ACC112 (cell line): ENCODE results near the gene RFX1.

Experiments used
- H2AFZ ChIP-seq: fragments of 200-600 bp; sonication (generic); one replicate; pipeline ENCODE4 v1.6.0; 2017; ENCODE audit warnings: antibody characterized with exemption, low read length; ENCODE audit not compliant: unreplicated experiment
- H3K27ac ChIP-seq: fragments of 200-600 bp; sonication (generic); 2 replicates; pipeline ENCODE4 v1.5.1; 2014; ENCODE audit warnings: low read depth, mild to moderate bottlenecking, antibody characterized with exemption, low read length, moderate library complexity
- H3K27me3 ChIP-seq: fragments of 200-600 bp; sonication (generic); 2 replicates; pipeline ENCODE4 v1.6.1; 2014; ENCODE audit warnings: mild to moderate bottlenecking, antibody characterized with exemption, low read length, moderate library complexity, mixed read lengths; ENCODE audit not compliant: insufficient read depth
- H3K36me3 ChIP-seq: fragments of 200-600 bp; sonication (generic); 2 replicates; pipeline ENCODE4 v1.6.1; 2016; ENCODE audit warnings: mild to moderate bottlenecking, antibody characterized with exemption, low read length, moderate library complexity, mixed read lengths; ENCODE audit not compliant: insufficient read depth
- H3K4me1 ChIP-seq: fragments of 200-600 bp; sonication (generic); one replicate; pipeline ENCODE4 v1.6.1; 2016; ENCODE audit warnings: low read length, mixed read lengths; ENCODE audit not compliant: insufficient read depth, unreplicated experiment, control insufficient read depth
- H3K4me3 ChIP-seq: fragments of 200-600 bp; sonication (generic); 2 replicates; pipeline ENCODE4 v1.5.1; 2014; ENCODE audit warnings: mild to moderate bottlenecking, low read depth, low read length
- H3K79me2 ChIP-seq: fragments of 200-600 bp; sonication (generic); one replicate; pipeline ENCODE4 v1.6.0; 2016; ENCODE audit warnings: low read length; ENCODE audit not compliant: control insufficient read depth, unreplicated experiment, insufficient read depth

Gene RFX1

GRCh38 chr19:13995017-13995728 lies 10.9 kb downstream of the RFX1 start:
- H3K4me3 ChIP-seq, result no peak overlapping the region
- H3K27ac ChIP-seq, result no peak overlapping the region
- H3K36me3 ChIP-seq, result peaks cover 11% of the 10 kb centered on the region

GRCh38 chr19:13993590-13994300 lies 12.4 kb downstream of the RFX1 start:
- no peak overlapping the region for H2AFZ ChIP-seq
- H3K36me3 ChIP-seq, result peaks cover 5% of the 10 kb centered on the region
- H3K4me1 ChIP-seq, result no peaks in the 10 kb centered on the region
- H3K27ac ChIP-seq, result no peak overlapping the region
- no peak overlapping the region for H3K4me3 ChIP-seq
- H3K79me2 ChIP-seq, result no peaks in the 10 kb centered on the region
- H3K27me3 ChIP-seq, result no peaks in the 10 kb centered on the region

More at GRCh38 chr19:13995017-13995728, 10.9 kb downstream of the RFX1 start:
- Histone ChIP-seq H2AFZ (no peak overlapping the region), H3K4me1 (no peaks in the 10 kb centered on the region), H3K27me3 (no peaks in the 10 kb centered on the region), H3K79me2 (no peaks in the 10 kb centered on the region)

GRCh38 chr19:13992025-13992424 lies 14.1 kb downstream of the RFX1 start:
- Histone ChIP-seq H2AFZ (no peak overlapping the region), H3K4me3 (no peak overlapping the region), H3K4me1 (no peaks in the 10 kb centered on the region), H3K36me3 (no peaks in the 10 kb centered on the region), H3K27me3 (no peaks in the 10 kb centered on the region), H3K79me2 (no peaks in the 10 kb centered on the region), H3K27ac (no peak overlapping the region)

- Histone ChIP-seq H3K4me3 (no peak overlapping the region), H3K4me1 (no peaks in the 10 kb centered on the region)
These were observed 16.0 kb downstream of the RFX1 start for GRCh38 chr19:13990085-13990484.

GRCh38 chr19:13989487-13989886 lies 16.6 kb downstream of the RFX1 start:
- Histone ChIP-seq H3K4me1 (no peaks in the 10 kb centered on the region), H3K36me3 (no peaks in the 10 kb centered on the region), H2AFZ (no peak overlapping the region), H3K4me3 (no peak overlapping the region), H3K27me3 (no peaks in the 10 kb centered on the region), H3K79me2 (no peaks in the 10 kb centered on the region), H3K27ac (no peak overlapping the region)

More at GRCh38 chr19:13990085-13990484, 16.0 kb downstream of the RFX1 start:
- Histone ChIP-seq H3K27me3 (no peaks in the 10 kb centered on the region), H3K36me3 (no peaks in the 10 kb centered on the region), H3K27ac (no peak overlapping the region), H2AFZ (no peak overlapping the region), H3K79me2 (no peaks in the 10 kb centered on the region)

- Histone ChIP-seq H3K79me2 (no peaks in the 10 kb centered on the region), H3K36me3 (no peaks in the 10 kb centered on the region), H3K27me3 (no peaks in the 10 kb centered on the region), H3K4me1 (no peaks in the 10 kb centered on the region), H2AFZ (no peak overlapping the region), H3K4me3 (no peak overlapping the region), H3K27ac (no peak overlapping the region)
These were observed 18.8 kb downstream of the RFX1 start for GRCh38 chr19:13987101-13987890.

GRCh38 chr19:13986348-13986904 lies 19.7 kb downstream of the RFX1 start:
- H3K4me3 ChIP-seq, result no peak overlapping the region
- no peaks in the 10 kb centered on the region for H3K36me3 ChIP-seq
- H3K79me2 ChIP-seq, result no peaks in the 10 kb centered on the region
- no peak overlapping the region for H3K27ac ChIP-seq
- H3K27me3 ChIP-seq, result no peaks in the 10 kb centered on the region
- H3K4me1 ChIP-seq, result no peaks in the 10 kb centered on the region
- H2AFZ ChIP-seq, result no peak overlapping the region

GRCh38 chr19:13985771-13986347 lies 20.3 kb downstream of the RFX1 start:
- Histone ChIP-seq H3K27me3 (no peaks in the 10 kb centered on the region), H3K4me3 (no peak overlapping the region), H3K4me1 (no peaks in the 10 kb centered on the region), H3K27ac (no peak overlapping the region), H2AFZ (no peak overlapping the region), H3K36me3 (no peaks in the 10 kb centered on the region), H3K79me2 (no peaks in the 10 kb centered on the region)

GRCh38 chr19:13984875-13985741 lies 21.0 kb downstream of the RFX1 start:
- H2AFZ ChIP-seq, result no peak overlapping the region
- H3K27ac ChIP-seq, result no peak overlapping the region
- no peak overlapping the region for H3K4me3 ChIP-seq
- H3K27me3 ChIP-seq, result no peaks in the 10 kb centered on the region
- H3K36me3 ChIP-seq, result no peaks in the 10 kb centered on the region
- H3K79me2 ChIP-seq, result no peaks in the 10 kb centered on the region
- H3K4me1 ChIP-seq, result no peaks in the 10 kb centered on the region
